Trophoblast cell (in vitro differentiated cells and primary cell): ENCODE data around the gene MACROH2A2.
"Not testable (repeated sequence)": the region's sequence is repeated elsewhere in the genome, so short reads cannot be mapped to it uniquely, and the experiment has no call there.

Experiments
- DNase-seq, 2 donors: peaks; one replicate each; pipeline ENCODE4 v3.0.0-alpha.2; 2016
- H2AFZ ChIP-seq: 2 replicates; pipeline ENCODE4 v1.6.1; 2013; ENCODE audit warnings: low read length, moderate library complexity, mild to moderate bottlenecking; ENCODE audit not compliant: insufficient read depth, poor library complexity
- H2AK5ac ChIP-seq: 2 replicates; pipeline ENCODE4 v1.6.1; 2013; ENCODE audit warnings: mild to moderate bottlenecking, low read length
- H2BK120ac ChIP-seq: 2 replicates; pipeline ENCODE4 v1.6.1; 2013; ENCODE audit warnings: low read length, mild to moderate bottlenecking, moderate library complexity; ENCODE audit not compliant: insufficient read depth, poor library complexity
- H2BK12ac ChIP-seq: 2 replicates; pipeline ENCODE4 v1.6.1; 2013; ENCODE audit warnings: mild to moderate bottlenecking, low read length, moderate library complexity
- H2BK5ac ChIP-seq: 2 replicates; pipeline ENCODE4 v1.6.1; 2013; ENCODE audit warnings: low read length, low read depth, moderate library complexity, mild to moderate bottlenecking; ENCODE audit not compliant: poor library complexity
- H3K14ac ChIP-seq: 2 replicates; pipeline ENCODE4 v1.6.1; 2013; ENCODE audit warnings: mild to moderate bottlenecking, low read length
- H3K18ac ChIP-seq: 2 replicates; pipeline ENCODE4 v1.6.1; 2013; ENCODE audit warnings: mild to moderate bottlenecking, low read length
- H3K23ac ChIP-seq: 2 replicates; pipeline ENCODE4 v1.6.1; 2013; ENCODE audit warnings: low read length
- H3K27ac ChIP-seq: 2 replicates; pipeline ENCODE4 v1.5.1; 2013; ENCODE audit warnings: low read depth, mild to moderate bottlenecking, inconsistent platforms, low read length, moderate library complexity
- H3K27me3 ChIP-seq: 2 replicates; pipeline ENCODE4 v1.6.1; 2013; ENCODE audit warnings: inconsistent platforms, mild to moderate bottlenecking, low read length, moderate library complexity; ENCODE audit not compliant: insufficient read depth
- H3K36me3 ChIP-seq, 2 experiments: 1 replicate in 1 of 2; 2 replicates in 1 of 2; pipeline ENCODE4 v1.6.1; 2013; ENCODE audit warnings: low read length in 2 of 2, mild to moderate bottlenecking in 2 of 2, moderate library complexity in 1 of 2; ENCODE audit not compliant: insufficient read depth in 2 of 2, control insufficient read depth in 1 of 2
- H3K4ac ChIP-seq: 2 replicates; pipeline ENCODE4 v1.6.1; 2013; ENCODE audit warnings: low read depth, mild to moderate bottlenecking, low read length, moderate library complexity
- H3K4me1 ChIP-seq, 2 experiments: 1 replicate in 1 of 2; 2 replicates in 1 of 2; pipeline ENCODE4 v1.6.1; 2013; ENCODE audit warnings: low read length in 2 of 2, mild to moderate bottlenecking in 2 of 2, moderate library complexity in 1 of 2; ENCODE audit not compliant: insufficient read depth in 2 of 2, control insufficient read depth in 1 of 2
- H3K4me2 ChIP-seq: 2 replicates; pipeline ENCODE4 v1.6.1; 2013; ENCODE audit warnings: inconsistent platforms, mild to moderate bottlenecking, low read length, moderate library complexity
- H3K4me3 ChIP-seq: 2 replicates; pipeline ENCODE4 v1.5.1; 2013; ENCODE audit warnings: mild to moderate bottlenecking, low read depth, low read length, inconsistent platforms
- H3K79me1 ChIP-seq: one replicate; pipeline ENCODE4 v1.6.1; 2013; ENCODE audit warnings: low read length
- H3K79me2 ChIP-seq: 2 replicates; pipeline ENCODE4 v1.6.1; 2013; ENCODE audit warnings: low read length, mild to moderate bottlenecking; ENCODE audit not compliant: control insufficient read depth, insufficient read depth, poor library complexity
- H3K9ac ChIP-seq: 2 replicates; pipeline ENCODE4 v1.6.1; 2013; ENCODE audit warnings: mild to moderate bottlenecking, low read length
- H3K9me3 ChIP-seq: 2 replicates; pipeline ENCODE4 v1.6.1; 2013; ENCODE audit warnings: low read depth, mild to moderate bottlenecking, control low read depth, inconsistent platforms, low read length; ENCODE audit not compliant: insufficient read depth
- H4K12ac ChIP-seq: 2 replicates; pipeline ENCODE4 v1.6.1; 2013; ENCODE audit warnings: low read depth, mild to moderate bottlenecking, low read length, moderate library complexity
- H4K8ac ChIP-seq: 2 replicates; pipeline ENCODE4 v1.6.1; 2013; ENCODE audit warnings: low read depth, mild to moderate bottlenecking, low read length, moderate library complexity
- H4K91ac ChIP-seq: one replicate; pipeline ENCODE4 v1.6.1; 2013; ENCODE audit warnings: low read depth, mild to moderate bottlenecking, low read length, moderate library complexity
- WGBS: extraction: QIAGEN DNeasy Blood & Tissue Kit; methylation state at CpG from one replicate; pipeline ENCODE4 v1.1.7; 2013; ENCODE audit warnings: missing lambda C conversion rate; ENCODE audit not compliant: insufficient read length, insufficient coverage; ENCODE audit errors: extremely low coverage; 5-methylcytosine and 5-hydroxymethylcytosine counted together

MACROH2A2 gene

GRCh38 chr10:70078937-70079336 is 26.3 kb downstream of the MACROH2A2 start:
- Histone ChIP-seq H2BK5ac (no peak overlapping the region), H2AK5ac (no peak overlapping the region), H3K18ac (no peak overlapping the region), H3K4ac (no peak overlapping the region), H3K4me3 (no peak overlapping the region), H3K79me2 (no peaks in the 10 kb centered on the region), H4K91ac (no peak overlapping the region), H4K8ac (no peak overlapping the region), H3K27ac (no peak overlapping the region), H3K4me2 (no peak overlapping the region), H2BK12ac (no peak overlapping the region), H2BK120ac (no peak overlapping the region), H3K9ac (no peak overlapping the region), H3K14ac (no peak overlapping the region), H4K12ac (no peak overlapping the region), H3K79me1 (no peaks in the 10 kb centered on the region), H3K9me3 (no peaks in the 10 kb centered on the region), H3K23ac (no peak overlapping the region), H3K27me3 (no peaks in the 10 kb centered on the region), H2AFZ (no peak overlapping the region), H3K36me3 (peaks cover 0 to 9% of the 10 kb centered on the region in 2 experiments), H3K4me1 (no peaks in the 10 kb centered on the region)
- no peak for DNase-seq
- WGBS = no CpG with 5 or more reads among the region's 7 CpGs

GRCh38 chr10:70080789-70081188 is 28.1 kb downstream of the MACROH2A2 start:
- not testable (repeated sequence) for H3K23ac ChIP-seq, H2AK5ac ChIP-seq, H3K27ac ChIP-seq, H3K14ac ChIP-seq, H3K79me1 ChIP-seq, H3K4me1 ChIP-seq, H3K27me3 ChIP-seq, H3K36me3 ChIP-seq, H4K8ac ChIP-seq, H3K18ac ChIP-seq, H4K12ac ChIP-seq, H3K4me2 ChIP-seq, H3K9ac ChIP-seq, H3K4me3 ChIP-seq, H2BK5ac ChIP-seq, DNase-seq, H4K91ac ChIP-seq, H2BK120ac ChIP-seq, H2AFZ ChIP-seq, H3K4ac ChIP-seq, H3K79me2 ChIP-seq, H2BK12ac ChIP-seq, H3K9me3 ChIP-seq
- no CpG with 5 or more reads among the region's 2 CpGs for WGBS

DNA sequence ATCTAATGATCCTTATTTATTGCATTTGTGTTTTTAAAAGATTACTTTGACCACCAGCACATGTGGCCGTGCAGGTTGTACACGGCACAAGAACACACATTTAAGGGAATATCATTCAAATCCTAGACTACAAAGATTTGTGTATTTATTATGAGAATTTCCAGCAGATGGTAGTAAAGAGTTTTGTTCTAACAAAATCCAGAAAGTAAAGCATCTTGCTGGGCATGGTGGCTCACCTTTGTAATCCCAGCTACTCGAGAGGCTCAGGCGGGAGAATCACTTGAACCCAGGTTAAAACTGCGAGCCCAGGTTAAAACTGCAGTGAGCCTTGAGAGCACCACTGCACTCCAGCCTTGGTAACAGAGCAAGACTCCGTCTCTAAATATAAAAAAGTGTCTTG is 31.5 kb downstream of the MACROH2A2 start:
- no peak overlapping the region for H4K8ac ChIP-seq
- H3K4me2 ChIP-seq = no peak overlapping the region
- H2AFZ ChIP-seq = no peak overlapping the region
- H3K23ac ChIP-seq = no peak overlapping the region
- no peaks in the 10 kb centered on the region for H3K27me3 ChIP-seq
- no peak overlapping the region for H3K4me3 ChIP-seq
- H3K79me2 ChIP-seq = no peaks in the 10 kb centered on the region
- WGBS = no CpG with 5 or more reads among the region's 6 CpGs
- no peak overlapping the region for H3K18ac ChIP-seq
- H3K79me1 ChIP-seq = no peaks in the 10 kb centered on the region
- H3K36me3 ChIP-seq = no peaks in the 10 kb centered on the region
- no peak overlapping the region for H2AK5ac ChIP-seq
- no peak overlapping the region for H4K91ac ChIP-seq
- H3K27ac ChIP-seq = no peak overlapping the region
- H2BK5ac ChIP-seq = no peak overlapping the region
- peak in 1 of 2 donors; percentile 13 for DNase-seq
- no peak overlapping the region for H2BK120ac ChIP-seq
- H3K4ac ChIP-seq = no peak overlapping the region
- H3K4me1 ChIP-seq = no peaks in the 10 kb centered on the region
- H3K14ac ChIP-seq = no peak overlapping the region
- no peak overlapping the region for H4K12ac ChIP-seq
- no peak overlapping the region for H2BK12ac ChIP-seq
- no peaks in the 10 kb centered on the region for H3K9me3 ChIP-seq
- no peak overlapping the region for H3K9ac ChIP-seq

- Histone ChIP-seq H3K4me3 (no peak overlapping the region), H3K4me1 (peaks cover 4 to 5% of the 10 kb centered on the region in 2 experiments), H3K79me2 (no peaks in the 10 kb centered on the region), H3K18ac (no peak overlapping the region), H4K91ac (no peak overlapping the region), H2AFZ (no peak overlapping the region), H3K9me3 (no peaks in the 10 kb centered on the region), H3K4me2 (no peak overlapping the region), H3K79me1 (no peaks in the 10 kb centered on the region), H3K9ac (no peak overlapping the region), H3K36me3 (no peaks in the 10 kb centered on the region), H3K27ac (no peak overlapping the region), H2BK12ac (no peak overlapping the region), H3K14ac (no peak overlapping the region), H2BK5ac (no peak overlapping the region), H3K4ac (no peak overlapping the region), H3K23ac (no peak overlapping the region), H2AK5ac (no peak overlapping the region), H2BK120ac (no peak overlapping the region), H4K12ac (no peak overlapping the region), H4K8ac (no peak overlapping the region), H3K27me3 (no peaks in the 10 kb centered on the region)
- WGBS = no CpG with 5 or more reads among the region's 3 CpGs
- DNase-seq = no peak
These were observed 33.4 kb downstream of the MACROH2A2 start for GRCh38 chr10:70085975-70086613.
